Activated CD4-positive, alpha-beta T cell treated with anti-CD3 and anti-CD28 coated beads, Interleukin-2, amount 10 ng/mL, durations not matched to agents 7 days and 5 days (primary cell): ENCODE measurements around the gene TSC22D2. TPM values are rescaled to one million over a fixed set of nuclear protein-coding genes. Genes with fewer than 3 reads are reported as not detected.

Source experiments
- CTCF ChIA-PET: fragments of 350-600 bp; sonication (Branson Sonifier 250); formaldehyde crosslinking; loops from one replicate; lab custom pipeline; 2021; ENCODE audit warnings: antibody characterized with exemption; lab: Charles Lee
- POLR2A ChIA-PET: fragments of 350-600 bp; sonication (Branson Sonifier 250); formaldehyde crosslinking; loops from one replicate; lab custom pipeline; 2021; ENCODE audit warnings: antibody characterized with exemption; lab: Charles Lee
- DNase-seq: peaks from one replicate; pipeline ENCODE4 v3.0.0-alpha.2; 2020
- H3K27ac Mint-ChIP-seq: one replicate; pipeline ENCODE4 v1.8.0; 2021; ENCODE audit warnings: mild to moderate bottlenecking, moderate library complexity, mixed read lengths
- H3K27me3 Mint-ChIP-seq: one replicate; pipeline ENCODE4 v1.8.0; 2021; ENCODE audit warnings: mixed read lengths
- H3K36me3 Mint-ChIP-seq: one replicate; pipeline ENCODE4 v1.8.0; 2021; ENCODE audit warnings: low read depth, mixed read lengths
- H3K4me1 Mint-ChIP-seq: one replicate; pipeline ENCODE4 v1.8.0; 2021; ENCODE audit warnings: mixed read lengths
- H3K4me3 Mint-ChIP-seq: one replicate; pipeline ENCODE4 v1.8.0; 2021; ENCODE audit warnings: mild to moderate bottlenecking, moderate library complexity, mixed read lengths
- H3K9me3 Mint-ChIP-seq: one replicate; pipeline ENCODE4 v1.8.0; 2021; ENCODE audit warnings: mixed read lengths
- total RNA-seq, 2 experiments: library from RNA; stranded (reverse); gene quantifications; one replicate each; pipeline ENCODE4 v1.2.3, GENCODE V29; 2021

Gene TSC22D2
- total RNA-seq, 2 experiments from 2014 or later, result 14.8 to 19.6 TPM

DNA sequence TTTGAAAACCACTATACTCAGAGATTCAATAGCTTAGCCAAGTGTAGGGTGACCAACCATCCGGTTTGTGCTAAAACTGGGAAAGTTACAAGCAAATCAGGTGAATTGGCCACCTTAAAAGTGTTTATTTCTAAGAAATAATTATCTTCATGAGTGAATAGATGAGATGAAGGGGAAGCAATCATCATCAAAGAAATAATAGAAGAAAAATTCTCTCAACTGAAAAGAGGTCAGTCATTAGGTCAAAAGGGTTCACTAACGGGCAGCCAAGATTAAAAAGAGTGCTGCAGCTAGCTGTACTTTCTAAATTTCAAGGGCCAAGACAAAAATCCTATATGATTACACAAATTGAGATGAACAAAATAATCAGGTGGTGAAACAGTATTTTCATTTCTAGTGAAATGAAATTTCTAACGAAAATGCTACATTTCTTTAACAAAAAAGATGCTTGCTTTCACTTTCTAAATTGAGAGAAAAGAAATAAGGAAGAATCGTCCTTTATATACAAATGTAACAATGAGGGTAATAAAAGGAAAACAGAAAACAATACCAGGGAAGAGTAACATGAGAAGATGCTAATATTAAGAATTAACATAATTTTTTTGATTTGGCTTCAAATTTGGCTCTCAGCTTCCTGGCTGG, 34.7 kb upstream of the TSC22D2 start:
- no peaks in the 10 kb centered on the region for H3K36me3 Mint-ChIP-seq
- H3K27ac Mint-ChIP-seq, result peak overlapping the region; percentile 67
- CTCF ChIA-PET, result interaction anchor here (0.7 to 1.3 kb wide), 2 partner anchors 12 kb away, joined by 3 read pairs; no protein-coding TSS in a partner anchor
- H3K27me3 Mint-ChIP-seq, result peaks cover 2% of the 10 kb centered on the region
- DNase-seq, result no peak
- peaks cover 5% of the 10 kb centered on the region for H3K4me1 Mint-ChIP-seq
- peak overlapping the region; percentile 28 for H3K4me3 Mint-ChIP-seq
- POLR2A ChIA-PET, result no interaction called here
- no peaks in the 10 kb centered on the region for H3K9me3 Mint-ChIP-seq

- no peak for DNase-seq
- Mint-ChIP-seq H3K4me3 (no peak overlapping the region), H3K9me3 (no peaks in the 10 kb centered on the region), H3K27me3 (peaks cover 2% of the 10 kb centered on the region), H3K27ac (no peak overlapping the region), H3K36me3 (no peaks in the 10 kb centered on the region), H3K4me1 (peaks cover 5% of the 10 kb centered on the region)
- CTCF ChIA-PET, result no interaction called here
- POLR2A ChIA-PET, result no interaction called here
Measured at GRCh38 chr3:150374975-150375374, 33.1 kb upstream of the TSC22D2 start.

DNA sequence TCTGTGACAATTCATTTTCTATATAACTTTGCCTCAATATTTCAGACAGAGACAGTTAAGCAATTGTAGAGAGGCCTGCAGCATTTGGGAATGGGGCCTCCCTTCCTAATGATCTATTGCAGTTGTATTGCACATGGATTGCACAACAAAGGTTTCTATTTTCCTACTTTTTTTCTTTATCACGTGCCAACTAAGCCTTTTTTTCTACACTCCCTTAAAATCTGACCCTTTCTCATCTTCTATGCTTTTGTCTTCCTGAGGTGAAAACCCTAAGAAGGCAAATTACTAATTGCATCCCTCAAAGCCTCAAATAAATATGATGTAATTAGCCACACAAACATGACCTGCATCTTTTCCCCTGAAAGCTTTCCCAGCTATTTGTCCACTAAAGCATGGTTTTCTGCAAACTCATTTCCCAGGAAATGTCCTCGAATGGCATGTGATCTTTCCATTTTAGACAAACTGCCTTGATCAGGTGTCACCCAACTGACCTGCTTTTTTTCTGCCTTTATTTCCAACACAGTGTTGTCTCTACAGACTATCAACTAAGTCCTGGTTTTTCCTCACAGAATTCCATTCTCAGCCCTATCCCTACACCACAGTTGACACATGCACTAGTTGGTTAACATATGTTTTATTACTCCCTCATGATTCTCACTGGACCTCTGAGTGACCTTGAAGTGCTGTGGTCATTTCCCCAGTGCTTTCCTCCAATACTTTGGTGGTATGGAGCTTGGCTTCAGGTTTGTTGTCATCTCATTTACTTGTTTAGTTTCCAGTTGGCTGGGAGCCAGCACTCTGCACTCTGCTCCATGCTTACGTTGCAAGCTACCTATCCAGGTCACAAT, 31.9 kb upstream of the TSC22D2 start:
- POLR2A ChIA-PET, result no interaction called here
- peaks cover 5% of the 10 kb centered on the region for H3K4me1 Mint-ChIP-seq

DNA sequence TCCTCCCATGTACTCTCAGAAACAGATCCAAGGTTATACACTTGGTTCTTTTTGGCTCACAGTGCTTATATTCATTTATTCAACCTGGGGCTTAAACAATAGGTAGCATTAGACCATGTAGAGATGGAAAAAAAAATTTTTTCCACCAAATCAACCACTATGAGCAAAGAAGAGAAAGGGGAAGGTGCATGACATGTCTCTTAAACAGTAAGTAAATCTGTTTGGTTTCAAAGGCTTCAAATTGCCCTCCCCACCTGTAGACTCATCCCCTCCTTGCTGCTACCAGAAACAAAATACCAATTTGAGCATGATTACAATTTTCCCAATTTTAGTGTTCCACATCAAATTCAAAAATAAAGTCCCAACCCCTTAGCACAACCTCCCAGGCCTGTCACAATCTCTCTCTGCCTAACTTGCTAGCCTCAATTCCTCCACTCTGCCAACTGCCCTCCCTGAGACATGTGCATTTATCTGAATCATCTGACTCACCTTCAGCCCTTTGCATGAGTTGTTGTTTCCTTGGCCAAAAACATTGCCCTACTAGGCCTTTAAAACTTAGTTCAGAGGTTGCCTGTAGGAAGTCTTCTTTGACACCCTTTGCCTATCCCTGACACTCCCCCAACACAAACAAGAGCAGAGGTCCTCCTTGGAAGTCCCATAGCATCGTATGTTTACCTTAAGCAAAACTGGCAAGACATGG, 30.3 kb upstream of the TSC22D2 start:
- ChIA-PET CTCF (no interaction called here), POLR2A (no interaction called here)
- Mint-ChIP-seq H3K27me3 (no peaks in the 10 kb centered on the region), H3K36me3 (no peaks in the 10 kb centered on the region), H3K4me3 (no peak overlapping the region), H3K4me1 (peaks cover 18% of the 10 kb centered on the region), H3K9me3 (no peaks in the 10 kb centered on the region), H3K27ac (no peak overlapping the region)
- DNase-seq, result no peak

More for the DNA sequence above, 31.9 kb upstream of the TSC22D2 start:
- no peak overlapping the region for H3K4me3 Mint-ChIP-seq
- H3K9me3 Mint-ChIP-seq, result no peaks in the 10 kb centered on the region
- no peak overlapping the region for H3K27ac Mint-ChIP-seq
- CTCF ChIA-PET, result interaction anchor here (1.2 kb wide), 1 partner anchor 22 kb away, joined by 3 read pairs; no protein-coding TSS in a partner anchor
- no peaks in the 10 kb centered on the region for H3K36me3 Mint-ChIP-seq
- no peak for DNase-seq
- peaks cover 2% of the 10 kb centered on the region for H3K27me3 Mint-ChIP-seq

- H3K4me3 Mint-ChIP-seq, result no peak overlapping the region
- H3K4me1 Mint-ChIP-seq, result peaks cover 18% of the 10 kb centered on the region
- no peak overlapping the region for H3K27ac Mint-ChIP-seq
- H3K27me3 Mint-ChIP-seq, result no peaks in the 10 kb centered on the region
- H3K9me3 Mint-ChIP-seq, result no peaks in the 10 kb centered on the region
- ChIA-PET CTCF (no interaction called here), POLR2A (no interaction called here)
- DNase-seq, result no peak
- H3K36me3 Mint-ChIP-seq, result no peaks in the 10 kb centered on the region
Measured at GRCh38 chr3:150378301-150378748, 29.8 kb upstream of the TSC22D2 start.

DNA sequence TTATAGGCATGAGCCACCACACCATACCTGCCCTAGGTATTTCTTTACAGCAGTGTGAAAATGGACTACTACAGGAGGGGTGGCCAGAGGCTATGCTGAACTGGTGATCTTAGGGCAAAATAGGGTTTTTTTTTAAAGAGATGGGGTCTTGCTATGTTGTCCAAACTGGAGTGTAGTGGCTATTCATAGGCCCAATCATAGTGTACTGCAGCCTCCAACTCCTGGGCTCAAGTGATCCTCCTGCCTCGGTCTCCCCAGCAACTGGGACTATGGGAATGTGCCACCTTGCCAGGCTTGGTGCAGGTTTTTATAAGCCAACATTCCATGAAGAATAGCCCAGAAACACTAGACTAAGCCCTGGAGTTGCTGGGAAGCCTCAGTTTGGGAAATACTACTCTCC, 28.6 kb upstream of the TSC22D2 start:
- peaks cover 15% of the 10 kb centered on the region for H3K4me1 Mint-ChIP-seq
- CTCF ChIA-PET, result no interaction called here
- no peak overlapping the region for H3K27ac Mint-ChIP-seq
- H3K36me3 Mint-ChIP-seq, result no peaks in the 10 kb centered on the region
- H3K4me3 Mint-ChIP-seq, result no peak overlapping the region
- H3K27me3 Mint-ChIP-seq, result no peaks in the 10 kb centered on the region
- POLR2A ChIA-PET, result no interaction called here
- no peak for DNase-seq
- no peaks in the 10 kb centered on the region for H3K9me3 Mint-ChIP-seq

GRCh38 chr3:150384296-150385212, 23.5 kb upstream of the TSC22D2 start:
- Mint-ChIP-seq H3K27ac (peak overlapping the region; percentile 75), H3K4me1 (peaks cover 29% of the 10 kb centered on the region), H3K36me3 (no peaks in the 10 kb centered on the region), H3K27me3 (no peaks in the 10 kb centered on the region), H3K4me3 (peak overlapping the region; percentile 30), H3K9me3 (no peaks in the 10 kb centered on the region)
- ChIA-PET POLR2A (no interaction called here), CTCF (interaction anchor here (0.8 to 1.4 kb wide), 7 partner anchors 10 to 948 kb away, joined by 3 to 13 read pairs (median 3); no protein-coding TSS in a partner anchor)
- DNase-seq, result peak; percentile 52

GRCh38 chr3:150385296-150386242, 22.5 kb upstream of the TSC22D2 start:
- CTCF ChIA-PET, result interaction anchor here (0.5 to 1.4 kb wide), 7 partner anchors 9 to 1302 kb away, joined by 3 to 13 read pairs (median 3); no protein-coding TSS in a partner anchor
- H3K4me3 Mint-ChIP-seq, result no peak overlapping the region
- H3K9me3 Mint-ChIP-seq, result no peaks in the 10 kb centered on the region

DNA sequence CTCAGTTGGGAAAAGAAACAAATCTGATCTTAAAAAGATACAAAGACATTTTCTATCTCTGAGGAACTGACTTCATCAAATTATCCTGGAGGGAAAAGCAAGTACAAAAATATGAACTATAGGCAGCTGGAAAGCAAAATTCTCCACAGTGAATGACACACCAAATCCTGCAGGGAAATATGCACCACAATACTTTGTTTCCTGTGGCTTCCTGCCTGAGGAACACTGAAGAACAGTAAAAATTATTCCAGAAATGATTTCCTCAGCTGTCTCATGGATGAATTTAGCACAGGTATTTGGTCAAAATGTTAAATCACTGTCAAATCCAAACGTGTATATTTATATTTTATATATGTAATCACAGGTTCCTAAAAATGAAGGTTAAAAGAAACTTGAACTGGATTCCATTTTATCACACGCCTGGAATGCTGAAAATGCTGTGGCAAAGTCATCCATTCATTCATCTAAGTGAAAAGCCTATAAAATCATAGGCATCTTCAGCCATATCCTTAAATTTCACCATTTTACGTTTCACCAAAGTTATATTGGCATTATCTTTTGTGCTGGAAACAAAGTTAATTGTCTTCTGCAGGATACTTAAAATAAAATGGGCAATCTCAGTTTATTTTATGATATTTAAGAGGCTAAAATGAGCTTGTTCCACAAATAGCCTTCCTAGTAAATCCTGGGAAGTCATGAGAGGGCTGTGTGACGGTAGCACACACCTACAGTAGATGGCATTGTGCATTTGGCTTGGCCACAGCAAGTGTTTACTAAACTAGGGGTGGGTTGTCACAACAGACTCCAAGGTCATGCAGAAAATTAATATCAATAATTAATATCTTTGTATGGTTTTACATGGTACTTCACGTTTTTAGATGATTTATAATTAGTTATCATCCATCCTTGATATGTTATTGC, 19.3 kb upstream of the TSC22D2 start:
- no peak for DNase-seq
- POLR2A ChIA-PET, result no interaction called here
- Mint-ChIP-seq H3K36me3 (no peaks in the 10 kb centered on the region), H3K4me3 (no peak overlapping the region), H3K27ac (no peak overlapping the region), H3K4me1 (peaks cover 17% of the 10 kb centered on the region), H3K27me3 (no peaks in the 10 kb centered on the region), H3K9me3 (no peaks in the 10 kb centered on the region)
- CTCF ChIA-PET, result no interaction called here

More at GRCh38 chr3:150385296-150386242, 22.5 kb upstream of the TSC22D2 start:
- DNase-seq, result no peak
- no peaks in the 10 kb centered on the region for H3K36me3 Mint-ChIP-seq
- POLR2A ChIA-PET, result no interaction called here
- peak overlapping the region; percentile 51 for H3K27ac Mint-ChIP-seq
- no peaks in the 10 kb centered on the region for H3K27me3 Mint-ChIP-seq
- peaks cover 31% of the 10 kb centered on the region for H3K4me1 Mint-ChIP-seq

DNA sequence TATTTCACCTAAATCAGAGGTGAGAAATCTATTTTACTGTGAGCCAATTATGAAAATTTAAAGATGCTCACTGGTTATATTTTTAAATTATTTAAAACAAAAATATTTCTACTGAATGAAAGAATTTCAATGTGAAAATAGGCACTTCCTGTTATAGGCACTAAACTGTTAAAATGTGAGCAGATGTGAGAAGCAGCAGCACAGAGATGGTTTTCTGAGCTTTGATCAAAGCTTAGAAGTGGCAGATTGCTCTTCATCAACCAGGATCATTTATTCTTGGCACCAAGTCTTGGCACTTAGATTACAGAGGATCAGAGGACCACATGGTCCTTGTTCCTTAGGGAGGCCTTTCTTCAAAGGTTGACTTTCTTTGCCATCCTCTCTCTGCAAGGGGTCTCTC, 18.0 kb upstream of the TSC22D2 start:
- no peaks in the 10 kb centered on the region for H3K27me3 Mint-ChIP-seq
- H3K4me3 Mint-ChIP-seq, result no peak overlapping the region
- ChIA-PET POLR2A (no interaction called here), CTCF (interaction anchor here (0.7 kb wide), 1 partner anchor 20 kb away, joined by 4 read pairs; no protein-coding TSS in a partner anchor)
- no peak for DNase-seq
- H3K9me3 Mint-ChIP-seq, result no peaks in the 10 kb centered on the region
- peaks cover 10% of the 10 kb centered on the region for H3K4me1 Mint-ChIP-seq
- H3K36me3 Mint-ChIP-seq, result no peaks in the 10 kb centered on the region
- H3K27ac Mint-ChIP-seq, result no peak overlapping the region
